Tibial nerve (tissue), 4 donors: ENCODE measurements around the gene FLYWCH2. TPM values are rescaled to one million over a fixed set of nuclear protein-coding genes. Genes with fewer than 3 reads are reported as not detected.

Experiments used
- DNase-seq, 2 donors: peaks; one replicate each; pipeline ENCODE4 v3.0.0-alpha.2; 2019; ENCODE audit warnings: low spot score in 2 of 2
- H3K27ac ChIP-seq, 4 donors: fragments of 200-600 bp; sonication (generic) in 3 of 4; one replicate each; pipeline ENCODE4 v1.5.1; 2017 to 2019; ENCODE audit warnings: mild to moderate bottlenecking in 1 of 4
- H3K27me3 ChIP-seq, 2 donors: fragments of 200-600 bp; sonication (generic) in 1 of 2; one replicate each; pipeline versions ENCODE4 v1.5.1 to v1.6.0; 2017 to 2019
- H3K36me3 ChIP-seq, 3 donors: fragments of 200-600 bp; sonication (generic); one replicate each; pipeline ENCODE4 v1.5.1; 2018 to 2019
- H3K4me1 ChIP-seq, 4 donors: fragments of 200-600 bp; sonication (generic) in 3 of 4; one replicate each; pipeline ENCODE4 v1.5.1; 2017 to 2019
- H3K4me3 ChIP-seq, 4 donors: fragments of 200-600 bp; sonication (generic) in 3 of 4; one replicate each; pipeline ENCODE4 v1.5.1; 2017 to 2019; ENCODE audit warnings: mild to moderate bottlenecking in 1 of 4, moderate library complexity in 1 of 4
- H3K9me3 ChIP-seq, 4 donors: fragments of 200-600 bp; sonication (generic) in 3 of 4; one replicate each; pipeline ENCODE4 v1.5.1; 2017 to 2019
- CTCF ChIP-seq, 5 experiments: fragments of 200-600 bp in 3 of 5; fragments of 450-650 bp in 2 of 5; sonication (generic) in 3 of 5; IDR thresholded peaks; one replicate each; pipeline ENCODE4 v1.5.1; 2016 to 2019; ENCODE audit warnings: antibody characterized with exemption in 5 of 5, mild to moderate bottlenecking in 3 of 5, moderate library complexity in 2 of 5
- EP300 ChIP-seq, 2 donors: sonication (generic); formaldehyde crosslinking; IDR thresholded peaks; one replicate each; pipeline ENCODE4 v1.6.1; 2017; ENCODE audit warnings: antibody characterized with exemption in 2 of 2, mild to moderate bottlenecking in 1 of 2
- POLR2A ChIP-seq, 2 donors: fragments of 450-650 bp; IDR thresholded peaks; one replicate each; pipeline ENCODE4 v1.6.1; 2017; ENCODE audit warnings: antibody characterized with exemption in 2 of 2, mild to moderate bottlenecking in 2 of 2, moderate library complexity in 2 of 2
- WGBS, 2 donors: methylation state at CpG; one replicate each; pipeline ENCODE4 v1.1.5; 2018; 5-methylcytosine and 5-hydroxymethylcytosine counted together
- total RNA-seq, 4 donors: library from RNA; depleted of rRNA; stranded (reverse); fragments of >200 nt; gene quantifications; one replicate each; pipeline ENCODE4 v1.1.0, GENCODE V29; 2016

The FLYWCH2 gene
- total RNA-seq, 4 donors from 2014 or later: 66.2 to 76.8 (median 72.8) TPM

GRCh38 chr16:2853531-2854073, 29.4 kb upstream of the FLYWCH2 start:
- Histone ChIP-seq H3K4me3 (no peak overlapping the region), H3K9me3 (peaks cover 0 to 23% (median 1%) of the 10 kb centered on the region in 4 donors), H3K36me3 (no peaks in the 10 kb centered on the region), H3K27me3 (peaks cover 0 to 83% of the 10 kb centered on the region in 2 donors), H3K27ac (no peak overlapping the region), H3K4me1 (peaks cover 0 to 7% (median 0%) of the 10 kb centered on the region in 4 donors)
- TF ChIP-seq EP300 (IDR thresholded peaks at IDR 0.05) (no peak), POLR2A (IDR thresholded peaks at IDR 0.05) (no peak), CTCF (IDR thresholded peaks at IDR 0.05) (no peak)
- no peak for DNase-seq
- WGBS, 2 donors: 79 to 85% methylated on average over 18 of the region's 18 CpGs

GRCh38 chr16:2854700-2855309, 28.2 kb upstream of the FLYWCH2 start:
- no peak overlapping the region for H3K27ac ChIP-seq
- H3K36me3 ChIP-seq: no peaks in the 10 kb centered on the region
- H3K9me3 ChIP-seq: peaks cover 0 to 26% (median 1%) of the 10 kb centered on the region in 4 donors
- WGBS, 2 donors: 44 to 71% methylated on average over 5 of the region's 5 CpGs
- TF ChIP-seq EP300 (IDR thresholded peaks at IDR 0.05): no peak
- peak in 1 of 5 experiments; percentile 8 for TF ChIP-seq CTCF (IDR thresholded peaks at IDR 0.05)
- no peak for TF ChIP-seq POLR2A (IDR thresholded peaks at IDR 0.05)
- H3K27me3 ChIP-seq: peaks cover 0 to 81% of the 10 kb centered on the region in 2 donors
- no peak for DNase-seq
- H3K4me1 ChIP-seq: peaks cover 0 to 7% (median 0%) of the 10 kb centered on the region in 4 donors
- no peak overlapping the region for H3K4me3 ChIP-seq

- Histone ChIP-seq H3K9me3 (peaks cover 0 to 34% (median 1%) of the 10 kb centered on the region in 4 donors), H3K4me1 (peaks cover 0 to 7% (median 0%) of the 10 kb centered on the region in 4 donors), H3K27me3 (peaks cover 0 to 81% of the 10 kb centered on the region in 2 donors), H3K4me3 (no peak overlapping the region), H3K36me3 (no peaks in the 10 kb centered on the region), H3K27ac (no peak overlapping the region)
- no peak for TF ChIP-seq POLR2A (IDR thresholded peaks at IDR 0.05)
- no peak for TF ChIP-seq EP300 (IDR thresholded peaks at IDR 0.05)
- TF ChIP-seq CTCF (IDR thresholded peaks at IDR 0.05): no peak
- no peak for DNase-seq
- WGBS, 2 donors: 80 to 82% methylated on average over 6 of the region's 6 CpGs
Measured at GRCh38 chr16:2855536-2855935, 27.5 kb upstream of the FLYWCH2 start.

GRCh38 chr16:2856061-2856670, 26.8 kb upstream of the FLYWCH2 start:
- 75 to 85% methylated on average over 13 to 14 of the region's 14 CpGs for WGBS, 2 donors
- TF ChIP-seq POLR2A (IDR thresholded peaks at IDR 0.05) (no peak), CTCF (IDR thresholded peaks at IDR 0.05) (no peak), EP300 (IDR thresholded peaks at IDR 0.05) (no peak)
- DNase-seq: no peak

More at GRCh38 chr16:2856061-2856670, 26.8 kb upstream of the FLYWCH2 start:
- H3K4me3 ChIP-seq: no peak overlapping the region
- no peak overlapping the region for H3K27ac ChIP-seq
- peaks cover 0 to 40% (median 1%) of the 10 kb centered on the region in 4 donors for H3K9me3 ChIP-seq
- H3K36me3 ChIP-seq: no peaks in the 10 kb centered on the region
- H3K4me1 ChIP-seq: peaks cover 0 to 7% (median 0%) of the 10 kb centered on the region in 4 donors
- H3K27me3 ChIP-seq: peaks cover 0 to 81% of the 10 kb centered on the region in 2 donors
